Stimulated activated CD8-positive, alpha-beta memory T cell treated with anti-CD3 and anti-CD28 coated beads, Interleukin-4, amount 100 ng/mL, for 48 hours (primary cell): ENCODE results near the gene USHBP1.
"Not testable (repeated sequence)": the region's sequence is repeated elsewhere in the genome, so short reads cannot be mapped to it uniquely, and the experiment has no call there.

Experiments
- DNase-seq: peaks from one replicate; pipeline ENCODE4 v3.0.0-alpha.2; 2020

Gene USHBP1

DNA sequence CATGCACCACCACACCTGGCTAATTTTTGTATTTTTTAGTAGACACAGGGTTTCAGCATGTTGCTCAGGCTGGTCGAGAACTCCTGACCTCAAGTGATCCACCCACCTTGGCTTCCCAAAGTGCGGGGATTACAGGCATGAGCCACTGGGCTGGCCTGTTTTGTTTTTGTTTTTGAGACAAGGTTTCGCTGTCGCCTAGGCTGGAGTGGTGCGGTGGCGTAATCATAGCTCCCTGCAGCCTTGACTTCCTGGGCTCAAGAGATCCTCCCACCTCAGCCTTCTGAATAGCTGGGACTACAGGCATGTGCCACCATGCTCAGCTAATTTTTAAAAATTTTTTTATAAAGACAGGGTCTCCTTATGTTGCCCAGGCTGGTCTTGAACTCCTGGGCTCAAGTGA, 31.0 kb upstream of the USHBP1 start:
- DNase-seq, result not testable (repeated sequence)

- DNase-seq, result peak; percentile 87
Observed at GRCh38 chr19:17294051-17294891, 29.7 kb upstream of the USHBP1 start.

DNA sequence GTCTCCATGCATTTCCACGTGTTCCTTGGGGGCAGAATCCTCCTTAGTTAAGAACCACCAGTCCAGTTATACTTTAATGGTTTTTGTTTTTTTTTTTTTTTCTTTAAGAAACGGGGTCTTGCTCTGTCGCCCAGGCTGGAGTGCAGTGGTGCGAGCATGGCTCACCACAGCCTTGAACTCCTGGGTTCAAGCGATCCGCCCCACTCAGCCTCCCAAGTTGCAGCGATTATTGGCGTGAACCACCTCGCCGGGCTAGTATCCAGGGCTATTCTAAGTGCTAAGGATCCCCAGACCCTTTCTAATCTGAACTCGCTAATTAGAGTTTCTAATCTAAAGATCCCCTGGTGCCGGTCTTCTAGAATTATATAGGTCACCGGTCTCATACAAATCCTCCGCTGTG, 29.1 kb upstream of the USHBP1 start:
- no peak for DNase-seq

- DNase-seq, result peak; percentile 93
Observed at GRCh38 chr19:17292301-17293074, 27.9 kb upstream of the USHBP1 start.

GRCh38 chr19:17289489-17289888, 24.9 kb upstream of the USHBP1 start:
- DNase-seq, result peak; percentile 80

DNA sequence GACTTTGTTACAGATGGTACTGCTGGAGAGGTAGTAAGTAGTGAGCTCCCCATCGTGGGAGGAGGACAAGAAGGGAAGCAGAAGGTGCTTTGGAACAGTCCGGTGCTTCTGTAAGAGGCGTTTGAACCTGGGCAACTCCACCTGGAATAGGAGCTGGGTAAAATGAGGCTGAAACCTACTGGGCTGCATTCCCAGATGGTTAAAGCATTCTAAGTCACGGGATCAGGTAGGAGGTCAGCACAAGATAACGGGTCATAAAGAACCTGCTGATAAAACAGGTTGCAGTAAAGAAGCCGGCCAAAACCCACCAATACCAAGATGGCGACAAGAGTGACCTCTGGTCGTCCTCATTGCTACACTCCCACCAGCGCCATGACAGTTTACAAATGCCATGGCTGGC, 22.2 kb upstream of the USHBP1 start:
- no peak for DNase-seq

DNA sequence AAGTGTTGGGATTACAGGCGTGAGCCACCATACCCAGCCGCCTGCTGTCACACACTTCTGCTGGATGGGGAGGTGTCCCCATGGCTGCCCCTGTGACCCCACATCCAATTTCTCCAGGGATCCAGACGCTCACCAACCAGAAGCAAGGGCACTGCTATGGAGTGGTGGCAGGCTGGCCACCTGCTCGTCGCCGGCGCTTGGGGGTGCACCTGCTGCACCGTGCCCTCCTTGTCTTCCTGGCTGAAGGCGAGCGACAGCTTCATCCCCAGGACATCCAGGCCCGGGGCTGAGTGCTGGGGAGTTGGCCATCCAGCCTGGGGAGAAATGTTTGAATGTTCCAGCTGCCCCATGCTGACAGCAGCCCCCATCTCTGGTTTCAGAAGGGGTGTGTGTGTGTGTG, 21.7 kb upstream of the USHBP1 start:
- no peak for DNase-seq

- DNase-seq, result no peak
Observed at GRCh38 chr19:17285415-17286135, 21.0 kb upstream of the USHBP1 start.

DNA sequence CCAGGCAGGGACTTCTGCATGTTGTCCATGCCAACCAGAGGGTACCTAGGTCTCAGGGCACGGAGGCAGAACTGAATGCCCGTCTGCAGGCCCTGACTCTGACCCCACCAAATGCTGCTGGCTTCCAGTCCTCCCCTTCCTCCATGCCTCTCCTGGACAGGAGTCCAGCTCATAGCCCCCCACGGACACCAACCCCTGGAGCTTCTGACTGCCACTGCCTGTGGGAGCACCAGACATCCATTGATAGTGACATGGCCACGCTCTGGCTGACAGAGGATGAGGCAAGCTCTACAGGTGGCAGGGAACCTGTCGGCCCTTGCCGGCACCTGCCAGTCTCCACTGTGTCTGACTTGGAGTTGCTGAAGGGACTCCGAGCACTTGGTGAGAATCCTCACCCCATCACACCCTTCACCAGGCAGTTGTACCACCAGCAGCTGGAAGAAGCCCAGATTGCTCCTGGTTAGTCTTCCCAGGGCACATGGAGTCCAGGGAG, 19.0 kb upstream of the USHBP1 start:
- no peak for DNase-seq

GRCh38 chr19:17282488-17283125, 18.1 kb upstream of the USHBP1 start:
- DNase-seq, result peak; percentile 91

DNA sequence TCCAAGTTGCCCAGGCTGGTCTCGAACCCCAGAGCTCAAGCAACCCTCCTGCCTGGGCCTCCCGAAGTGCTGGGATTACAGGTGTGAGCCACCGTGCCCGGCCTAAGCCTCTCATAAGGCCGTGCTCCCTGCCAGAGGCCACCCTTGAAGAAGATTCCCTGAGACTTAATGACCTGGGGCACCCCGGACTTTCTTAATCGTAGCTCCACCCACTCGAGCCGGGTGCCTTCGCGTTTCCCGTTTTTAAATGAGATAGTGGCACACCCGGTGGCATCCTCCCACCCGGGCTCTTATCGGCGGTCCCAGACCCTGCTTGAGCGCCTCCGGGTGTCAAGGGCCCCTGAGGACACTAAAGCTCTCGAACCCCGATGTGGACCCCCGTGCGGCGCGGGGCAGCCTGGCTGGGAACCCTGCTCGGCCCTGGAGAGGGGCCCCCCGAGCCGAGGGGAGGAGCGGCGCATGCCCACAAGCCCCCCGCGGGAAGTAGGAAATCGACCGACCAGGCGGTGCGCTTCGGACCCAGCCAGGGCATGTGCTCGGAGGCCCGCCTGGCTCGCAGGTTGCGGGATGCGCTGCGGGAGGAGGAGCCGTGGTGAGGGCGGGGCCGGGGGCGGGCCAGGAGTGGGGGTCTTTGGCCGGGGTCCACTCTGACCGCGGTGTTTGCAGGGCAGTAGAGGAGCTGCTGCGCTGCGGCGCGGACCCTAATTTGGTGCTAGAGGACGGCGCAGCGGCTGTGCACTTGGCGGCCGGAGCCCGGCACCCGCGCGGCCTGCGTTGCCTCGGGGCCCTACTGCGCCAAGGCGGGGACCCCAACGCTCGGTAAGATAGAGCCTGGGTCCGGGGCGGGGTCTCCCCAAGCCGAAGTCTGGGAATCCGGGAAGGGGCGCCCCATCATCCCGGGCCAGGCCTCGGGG, 17.1 kb upstream of the USHBP1 start, which contains the start of gene ANKLE1:
TSS of gene ANKLE1 (plus strand) at position 511 of the 914 bp plus-strand sequence. CDS start at position 531, 20 bp downstream.
- DNase-seq, result peak; percentile 78

DNA sequence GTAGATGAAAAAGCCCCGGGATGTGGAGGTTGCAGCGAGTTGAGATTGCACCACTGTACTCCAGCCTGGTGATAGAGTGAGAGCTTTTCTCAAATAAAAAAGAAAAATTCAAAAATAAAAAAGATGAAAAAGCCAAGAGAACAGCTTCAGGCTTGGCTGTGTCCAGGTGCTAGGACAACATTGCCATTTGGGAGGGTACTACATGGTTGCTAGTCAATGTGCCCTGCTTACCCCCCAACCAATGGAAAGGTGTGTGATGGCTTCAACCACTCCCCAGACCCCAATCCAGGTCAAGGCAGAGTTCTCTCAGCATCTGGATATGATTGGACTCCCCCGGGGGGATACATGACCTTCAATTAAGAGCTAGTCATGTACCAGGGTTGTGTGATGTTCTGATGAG, 14.9 kb upstream of the USHBP1 start:
- DNase-seq, result no peak

- DNase-seq, result no peak
Observed at GRCh38 chr19:17275441-17276175, 11.1 kb upstream of the USHBP1 start.

DNA sequence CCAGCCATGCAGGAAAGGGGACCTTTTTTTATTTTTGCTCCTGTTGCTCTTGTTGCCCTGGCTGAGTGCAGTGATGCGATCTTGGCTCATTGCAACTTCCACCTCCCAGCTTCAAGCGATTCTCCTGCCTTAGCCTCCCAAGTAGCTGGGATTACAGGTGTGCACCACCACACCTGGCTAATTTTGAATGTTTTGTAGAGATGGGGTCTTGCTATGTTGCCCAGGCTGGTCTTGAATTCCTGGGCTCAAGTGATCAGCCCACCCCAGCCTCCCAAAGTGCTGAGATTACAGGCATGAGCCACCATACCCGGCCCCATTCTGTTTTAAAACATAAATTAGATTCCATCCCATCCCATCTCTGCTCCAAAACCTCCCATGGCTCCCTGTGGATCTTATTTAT, 10.3 kb upstream of the USHBP1 start:
- DNase-seq, result not testable (repeated sequence)

DNA sequence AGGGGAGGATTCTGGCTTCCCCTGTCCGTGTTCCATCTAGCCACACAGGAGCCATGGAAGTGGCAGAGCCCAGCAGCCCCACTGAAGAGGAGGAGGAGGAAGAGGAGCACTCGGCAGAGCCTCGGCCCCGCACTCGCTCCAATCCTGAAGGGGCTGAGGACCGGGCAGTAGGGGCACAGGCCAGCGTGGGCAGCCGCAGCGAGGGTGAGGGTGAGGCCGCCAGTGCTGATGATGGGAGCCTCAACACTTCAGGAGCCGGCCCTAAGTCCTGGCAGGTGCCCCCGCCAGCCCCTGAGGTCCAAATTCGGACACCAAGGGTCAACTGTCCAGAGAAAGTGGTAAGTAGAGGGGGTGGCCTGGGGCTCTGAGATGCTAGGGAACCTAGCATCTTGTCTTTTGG, 4.2 kb upstream of the USHBP1 start:
- DNase-seq, result no peak

DNA sequence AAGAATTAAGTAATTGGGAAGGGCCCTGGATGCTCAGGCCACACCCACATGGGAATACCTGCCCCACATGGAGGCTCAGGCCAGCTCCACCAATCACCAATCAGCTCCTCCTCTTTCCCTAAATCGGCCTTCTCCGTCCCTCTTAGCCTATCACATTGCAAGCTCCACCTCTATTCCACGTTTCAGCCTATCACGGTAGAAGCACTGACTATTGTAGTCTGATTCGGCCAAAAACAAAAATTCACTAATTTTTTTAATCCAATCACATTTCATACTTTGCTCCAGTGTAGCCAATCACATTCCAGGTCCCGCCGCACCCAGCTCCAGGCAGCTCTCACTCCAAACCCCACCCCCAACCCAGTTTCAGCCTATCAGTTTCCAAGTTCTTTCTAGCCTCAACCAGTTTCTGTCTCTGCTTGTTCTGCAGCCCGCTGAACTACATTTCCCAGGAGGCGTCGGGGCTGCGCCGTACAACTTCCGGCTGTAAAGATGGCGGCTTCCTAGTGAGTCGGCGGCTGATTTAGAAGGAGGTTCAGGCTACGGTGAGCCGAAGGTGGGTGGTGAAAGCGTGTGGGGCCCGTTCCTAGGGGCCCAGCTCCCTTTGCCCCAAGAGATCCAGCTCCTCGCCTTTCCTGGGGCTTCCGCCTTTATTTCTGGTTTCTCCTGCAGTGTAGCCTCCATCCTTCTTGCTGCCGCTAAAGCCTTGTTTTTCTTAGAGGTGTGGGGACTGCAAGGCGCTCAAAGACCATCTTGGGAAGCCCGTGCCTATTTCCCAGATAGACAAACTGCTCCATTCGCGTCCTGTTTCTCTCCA, 2.6 kb upstream of the USHBP1 start, which contains the start of gene BABAM1:
TSS of gene BABAM1 (plus strand) at position 469 of the 814 bp plus-strand sequence. CDS start 1,364 bp downstream, outside the sequence.
- peak; percentile 94 for DNase-seq

DNA sequence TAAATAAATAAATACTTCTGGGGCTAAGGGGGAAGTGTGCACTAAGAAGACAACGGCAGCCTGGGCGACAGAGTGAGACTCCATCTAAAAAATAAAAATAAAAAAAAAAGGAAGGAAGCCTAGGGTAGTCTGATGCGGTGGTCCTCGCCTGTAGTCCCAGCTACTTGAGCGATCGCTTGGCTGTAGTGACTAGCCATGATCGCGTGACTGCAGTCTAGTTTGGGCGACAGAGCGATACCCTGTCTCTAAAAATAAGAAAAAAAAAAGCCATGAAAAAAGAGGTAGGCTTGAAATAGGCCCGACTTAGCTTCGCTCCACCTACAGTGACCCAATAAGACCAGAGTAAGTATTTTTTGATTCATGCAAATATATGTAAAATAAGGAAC, 2.0 kb upstream of the USHBP1 start:
- DNase-seq, result peak; percentile 38

- DNase-seq, result no peak
Observed at GRCh38 chr19:17266026-17266425, 1.5 kb upstream of the USHBP1 start.
